Islet precursor cell (in vitro differentiated cells): ENCODE measurements around the gene BAIAP3.

ENCODE experiments used
- DNase-seq: peaks from one replicate; pipeline ENCODE4 v3.0.0-alpha.2; 2018

Gene BAIAP3

GRCh38 chr16:1374418-1375297 lies 41.2 kb downstream of the BAIAP3 start:
- DNase-seq, result no peak

- DNase-seq, result no peak
Measured at GRCh38 chr16:1375298-1375640, 41.8 kb downstream of the BAIAP3 start.

- DNase-seq, result no peak
Measured at GRCh38 chr16:1375741-1376410, 42.4 kb downstream of the BAIAP3 start.

GRCh38 chr16:1377406-1378010 lies 44.1 kb downstream of the BAIAP3 start:
- no peak for DNase-seq

GRCh38 chr16:1378087-1378803 lies 44.8 kb downstream of the BAIAP3 start:
- no peak for DNase-seq

- peak; percentile 89 for DNase-seq
Measured at GRCh38 chr16:1378804-1379303, 45.4 kb downstream of the BAIAP3 start.

- peak; percentile 77 for DNase-seq
Measured at GRCh38 chr16:1379304-1380076, 46.0 kb downstream of the BAIAP3 start.

GRCh38 chr16:1380195-1380594 lies 46.8 kb downstream of the BAIAP3 start:
- DNase-seq, result no peak

- DNase-seq, result no peak
Measured at GRCh38 chr16:1381612-1382406, 48.4 kb downstream of the BAIAP3 start.

- DNase-seq, result no peak
Measured at GRCh38 chr16:1383556-1383955, 50.1 kb downstream of the BAIAP3 start.

GRCh38 chr16:1385232-1385631 lies 51.8 kb downstream of the BAIAP3 start:
- no peak for DNase-seq

GRCh38 chr16:1387331-1387730 lies 53.9 kb downstream of the BAIAP3 start:
- DNase-seq, result no peak

GRCh38 chr16:1389762-1390161 lies 56.3 kb downstream of the BAIAP3 start:
- DNase-seq, result no peak

- no peak for DNase-seq
Measured at GRCh38 chr16:1390239-1390779, 56.9 kb downstream of the BAIAP3 start.

- DNase-seq, result no peak
Measured at GRCh38 chr16:1392826-1393225, 59.4 kb downstream of the BAIAP3 start.

- DNase-seq, result no peak
Measured at GRCh38 chr16:1393613-1394176, 60.2 kb downstream of the BAIAP3 start.

GRCh38 chr16:1394367-1394951 lies 61.0 kb downstream of the BAIAP3 start:
- DNase-seq, result no peak

GRCh38 chr16:1395444-1396031 lies 62.1 kb downstream of the BAIAP3 start:
- DNase-seq, result no peak

- no peak for DNase-seq
Measured at GRCh38 chr16:1397779-1398178, 64.3 kb downstream of the BAIAP3 start.

GRCh38 chr16:1398351-1398750 lies 64.9 kb downstream of the BAIAP3 start:
- DNase-seq, result no peak
